ENCODE results near the gene DISC1. TPM values are rescaled to one million over a fixed set of nuclear protein-coding genes. Genes with fewer than 3 reads are reported as not detected.

Gene DISC1
- polyA plus RNA-seq, 1 of the 3 experiments (the other 2 are of a cell fraction), result 1.7 TPM

DNA sequence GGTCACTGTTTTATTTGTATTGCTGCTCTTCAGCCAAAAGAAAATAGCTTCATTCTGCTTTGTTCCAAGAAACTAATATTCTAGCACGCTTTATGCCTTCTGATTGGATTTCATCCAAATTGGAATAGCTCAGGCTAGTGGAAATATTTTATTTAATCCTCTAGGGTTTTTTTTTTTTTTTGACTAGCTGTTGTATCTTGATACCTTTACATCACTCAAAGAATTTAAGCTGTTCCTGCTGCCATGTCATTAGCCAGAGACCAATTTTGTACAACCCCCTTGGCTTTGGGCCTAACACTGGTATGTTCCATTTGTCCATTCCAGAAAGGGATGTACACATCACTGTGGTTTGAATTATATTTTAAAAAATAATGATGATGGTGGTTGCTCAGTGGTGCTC, 103.0 kb downstream of the DISC1 start:
- H3K4me3 ChIP-seq (ENCODE audit: low read depth in 2 of 2, low read length in 1 of 2), result no peak overlapping the region
- H2AFZ ChIP-seq (ENCODE audit: low read depth), result no peak overlapping the region
- no peaks in the 10 kb centered on the region for H3K79me2 ChIP-seq (ENCODE audit: insufficient read depth)
- no peak overlapping the region for H3K9ac ChIP-seq
- H3K27ac ChIP-seq (ENCODE audit: low read depth in 2 of 2, low read length in 1 of 2), result peak overlapping the region in 1 of 2 experiments; percentile 13; a peak in 1 of 4 replicates
- DNase-seq, result no peak
- no peaks in the 10 kb centered on the region for H4K20me1 ChIP-seq (ENCODE audit: insufficient read depth)
- H3K36me3 ChIP-seq (replicated peaks in 1 of 2; ENCODE audit: control insufficient read depth in 1 of 2, insufficient read depth in 2 of 2, low read length in 1 of 2), result no peaks in the 10 kb centered on the region
- ChIA-PET POLR2A (no interaction called here), CTCF (no interaction called here)
- TF ChIP-seq, protein P1, sequence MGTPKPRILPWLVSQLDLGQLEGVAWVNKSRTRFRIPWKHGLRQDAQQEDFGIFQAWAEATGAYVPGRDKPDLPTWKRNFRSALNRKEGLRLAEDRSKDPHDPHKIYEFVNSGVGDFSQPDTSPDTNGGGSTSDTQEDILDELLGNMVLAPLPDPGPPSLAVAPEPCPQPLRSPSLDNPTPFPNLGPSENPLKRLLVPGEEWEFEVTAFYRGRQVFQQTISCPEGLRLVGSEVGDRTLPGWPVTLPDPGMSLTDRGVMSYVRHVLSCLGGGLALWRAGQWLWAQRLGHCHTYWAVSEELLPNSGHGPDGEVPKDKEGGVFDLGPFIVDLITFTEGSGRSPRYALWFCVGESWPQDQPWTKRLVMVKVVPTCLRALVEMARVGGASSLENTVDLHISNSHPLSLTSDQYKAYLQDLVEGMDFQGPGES (IDR thresholded peaks at IDR 0.05; ENCODE audit: low read depth, low read length), result no peak
- TF ChIP-seq NRF1 (IDR thresholded peaks at IDR 0.05; ENCODE audit: low read depth, low read length) (no peak), SMC3 (IDR thresholded peaks at IDR 0.05; ENCODE audit: low read depth, low read length) (no peak), ZBTB33 (IDR thresholded peaks at IDR 0.05; ENCODE audit: borderline replicate concordance, low read depth) (no peak), USF2 (IDR thresholded peaks at IDR 0.05; ENCODE audit: borderline replicate concordance, low read depth, low read length) (no peak), REST (IDR thresholded peaks at IDR 0.05; ENCODE audit: low read depth, low read length) (no peak), EZH2phosphoT487 (IDR thresholded peaks at IDR 0.05; ENCODE audit: borderline replicate concordance, low read depth) (no peak), TAF1 (IDR thresholded peaks at IDR 0.05; ENCODE audit: borderline replicate concordance, low read depth, low read length) (no peak), MAX (IDR thresholded peaks at IDR 0.05; ENCODE audit: low read depth) (no peak), MEF2A (IDR thresholded peaks at IDR 0.05; ENCODE audit: borderline replicate concordance, low read depth) (no peak)
- TF ChIP-seq, protein P2, sequence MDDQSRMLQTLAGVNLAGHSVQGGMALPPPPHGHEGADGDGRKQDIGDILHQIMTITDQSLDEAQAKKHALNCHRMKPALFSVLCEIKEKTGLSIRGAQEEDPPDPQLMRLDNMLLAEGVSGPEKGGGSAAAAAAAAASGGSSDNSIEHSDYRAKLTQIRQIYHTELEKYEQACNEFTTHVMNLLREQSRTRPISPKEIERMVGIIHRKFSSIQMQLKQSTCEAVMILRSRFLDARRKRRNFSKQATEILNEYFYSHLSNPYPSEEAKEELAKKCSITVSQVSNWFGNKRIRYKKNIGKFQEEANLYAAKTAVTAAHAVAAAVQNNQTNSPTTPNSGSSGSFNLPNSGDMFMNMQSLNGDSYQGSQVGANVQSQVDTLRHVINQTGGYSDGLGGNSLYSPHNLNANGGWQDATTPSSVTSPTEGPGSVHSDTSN (IDR thresholded peaks at IDR 0.05), result no peak
- H3K9me2 ChIP-seq, result no peaks in the 10 kb centered on the region
- H3K4me2 ChIP-seq, result no peak overlapping the region
- H3K4me1 ChIP-seq (ENCODE audit: control insufficient read depth in 1 of 2, insufficient read depth in 2 of 2, low read depth in 1 of 2, low read length in 1 of 2), result peaks cover 0 to 21% of the 10 kb centered on the region in 2 experiments; a peak in 2 of 4 replicates
- no peaks in the 10 kb centered on the region for H3F3A ChIP-seq (replicated peaks; ENCODE audit: insufficient read depth)
- 2% methylated on average over 1 of the region's 1 CpG for WGBS (ENCODE audit: low lambda C conversion rate)
- no peaks in the 10 kb centered on the region for H3K27me3 ChIP-seq (ENCODE audit: insufficient read depth)
- no peaks in the 10 kb centered on the region for H3K9me3 ChIP-seq

Data from SK-N-SH (cell line).